IMR-90 (cell line): ENCODE measurements around the gene KAT2B.

Source experiments
- BHLHE40 ChIP-seq: fragments of 150-350 bp; IDR thresholded peaks from 2 replicates; pipeline ENCODE4 v1.6.1; 2016; ENCODE audit warnings: mild to moderate bottlenecking, low read depth, low read length
- CEBPB ChIP-seq: IDR thresholded peaks from 2 replicates; pipeline ENCODE4 v1.6.1; 2012; ENCODE audit warnings: low read depth, low read length, improper control_type of control experiment
- CTCF ChIP-seq: conservative IDR thresholded peaks from 2 replicates; pipeline ENCODE4 v1.5.1; 2012; ENCODE audit warnings: mild to moderate bottlenecking, low read depth, low read length, improper control_type of control experiment
- POLR2A ChIP-seq: IDR thresholded peaks from 2 replicates; pipeline ENCODE4 v1.6.1; 2012; ENCODE audit warnings: mild to moderate bottlenecking, low read depth, low read length
- RCOR1 ChIP-seq: IDR thresholded peaks from 2 replicates; pipeline ENCODE4 v1.6.1; 2012; ENCODE audit warnings: mild to moderate bottlenecking, low read length, improper control_type of control experiment; ENCODE audit not compliant: insufficient replicate concordance
- USF2 ChIP-seq: fragments of 150-350 bp; IDR thresholded peaks from 2 replicates; pipeline ENCODE4 v1.6.1; 2017; ENCODE audit warnings: mild to moderate bottlenecking, antibody characterized with exemption, low read length, low read depth

GRCh38 chr3:20185679-20186599, 145.7 kb downstream of the KAT2B start, which contains the start of gene SGO1:
- TF ChIP-seq POLR2A: peak; percentile 90
- TF ChIP-seq BHLHE40: peak; percentile 82
- no peak for TF ChIP-seq CTCF
- TF ChIP-seq RCOR1: no peak
- no peak for TF ChIP-seq CEBPB
- TF ChIP-seq USF2: peak; percentile 100
